ENCODE results near the gene PTPRM. TPM values are rescaled to one million over a fixed set of nuclear protein-coding genes. Genes with fewer than 3 reads are reported as not detected.

PTPRM gene
- total and polyA plus RNA-seq, 3 donors from 2014 or later: 76.4 to 101 (median 94.6) TPM

DNA sequence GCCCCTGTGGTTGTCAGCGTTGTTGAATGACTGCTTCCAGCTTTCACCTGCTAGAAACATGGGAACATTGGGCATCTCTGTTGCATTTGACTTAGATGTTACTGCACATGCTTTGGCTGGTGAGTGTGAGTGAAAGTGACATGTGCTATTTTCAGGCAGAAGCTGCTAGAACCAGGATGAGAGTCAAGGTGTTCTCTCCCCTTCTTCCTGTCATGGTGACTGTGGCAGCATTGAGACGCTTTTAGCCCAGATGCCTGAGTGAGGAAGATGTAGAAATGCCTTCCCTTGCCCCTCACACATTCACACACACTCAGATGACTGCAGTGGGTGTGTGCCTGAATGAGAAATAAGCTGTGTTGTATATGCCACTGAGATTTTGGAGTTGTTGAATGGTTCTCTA lies 220.2 kb downstream of the PTPRM start:
- no peaks in the 10 kb centered on the region for H3K36me3 ChIP-seq (ENCODE audit: low read depth, missing control alignments)
- WGBS, 2 donors: 69 to 86% methylated on average over 2 of the region's 2 CpGs
- no peaks in the 10 kb centered on the region for H3K27me3 ChIP-seq
- TF ChIP-seq, protein P1, sequence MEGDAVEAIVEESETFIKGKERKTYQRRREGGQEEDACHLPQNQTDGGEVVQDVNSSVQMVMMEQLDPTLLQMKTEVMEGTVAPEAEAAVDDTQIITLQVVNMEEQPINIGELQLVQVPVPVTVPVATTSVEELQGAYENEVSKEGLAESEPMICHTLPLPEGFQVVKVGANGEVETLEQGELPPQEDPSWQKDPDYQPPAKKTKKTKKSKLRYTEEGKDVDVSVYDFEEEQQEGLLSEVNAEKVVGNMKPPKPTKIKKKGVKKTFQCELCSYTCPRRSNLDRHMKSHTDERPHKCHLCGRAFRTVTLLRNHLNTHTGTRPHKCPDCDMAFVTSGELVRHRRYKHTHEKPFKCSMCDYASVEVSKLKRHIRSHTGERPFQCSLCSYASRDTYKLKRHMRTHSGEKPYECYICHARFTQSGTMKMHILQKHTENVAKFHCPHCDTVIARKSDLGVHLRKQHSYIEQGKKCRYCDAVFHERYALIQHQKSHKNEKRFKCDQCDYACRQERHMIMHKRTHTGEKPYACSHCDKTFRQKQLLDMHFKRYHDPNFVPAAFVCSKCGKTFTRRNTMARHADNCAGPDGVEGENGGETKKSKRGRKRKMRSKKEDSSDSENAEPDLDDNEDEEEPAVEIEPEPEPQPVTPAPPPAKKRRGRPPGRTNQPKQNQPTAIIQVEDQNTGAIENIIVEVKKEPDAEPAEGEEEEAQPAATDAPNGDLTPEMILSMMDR (IDR thresholded peaks at IDR 0.05): no peak
- no peak for TF ChIP-seq POLR2A (IDR thresholded peaks at IDR 0.05)
- DNase-seq: no peak
- H3K9me3 ChIP-seq: no peaks in the 10 kb centered on the region
- no peak overlapping the region for H3K4me3 ChIP-seq
- H3K27ac ChIP-seq: no peak overlapping the region
- intact Hi-C loops (cut with DNase I; ENCODE audit: low total_unique reads): no loop called here
- H3K4me1 ChIP-seq: no peaks in the 10 kb centered on the region

DNA sequence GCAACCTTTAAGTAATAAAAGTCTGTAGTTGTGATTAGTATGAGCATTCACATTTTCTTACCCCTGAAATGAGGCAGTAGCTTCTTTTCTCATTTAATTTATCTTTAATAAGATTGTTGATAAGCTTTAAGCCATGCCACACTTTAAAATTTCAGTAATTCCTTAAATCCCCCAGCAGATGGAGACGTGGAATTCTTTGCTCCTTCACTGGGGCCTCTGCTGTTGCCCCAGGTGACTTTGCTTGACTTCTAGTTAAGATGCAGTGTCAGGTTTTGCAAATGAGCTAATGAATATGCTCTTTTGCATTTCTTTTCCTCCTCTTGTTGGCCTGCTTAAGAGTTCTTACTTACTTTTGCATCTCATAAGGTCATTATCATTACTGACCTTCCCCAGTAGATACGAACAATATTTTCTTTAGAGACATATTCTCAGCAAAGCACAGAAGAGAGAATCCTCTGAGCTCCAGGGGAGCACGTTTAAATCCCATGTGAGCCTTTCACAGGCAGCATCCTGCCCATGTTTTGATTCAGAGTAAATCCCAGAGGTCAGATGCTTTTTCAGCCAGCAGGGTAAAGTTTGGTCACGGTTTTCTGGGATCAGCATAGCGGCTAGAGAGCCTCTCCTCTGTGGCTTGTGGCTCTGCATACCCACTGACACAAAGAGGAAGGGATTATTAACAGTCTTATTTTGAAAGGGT lies 222.9 kb downstream of the PTPRM start:
- H3K36me3 ChIP-seq (ENCODE audit: low read depth, missing control alignments): no peaks in the 10 kb centered on the region
- H3K4me1 ChIP-seq: no peaks in the 10 kb centered on the region
- intact Hi-C loops (cut with DNase I; ENCODE audit: low total_unique reads): no loop called here
- H3K27me3 ChIP-seq: no peaks in the 10 kb centered on the region
- no peaks in the 10 kb centered on the region for H3K9me3 ChIP-seq
- no peak for TF ChIP-seq POLR2A (IDR thresholded peaks at IDR 0.05)
- TF ChIP-seq, protein P1 (IDR thresholded peaks at IDR 0.05): peak; percentile 18 to 46 (median 25)
- 64 to 77% methylated on average over 5 of the region's 5 CpGs for WGBS, 2 donors
- H3K4me3 ChIP-seq: no peak overlapping the region
- H3K27ac ChIP-seq: no peak overlapping the region
- no peak for DNase-seq

DNA sequence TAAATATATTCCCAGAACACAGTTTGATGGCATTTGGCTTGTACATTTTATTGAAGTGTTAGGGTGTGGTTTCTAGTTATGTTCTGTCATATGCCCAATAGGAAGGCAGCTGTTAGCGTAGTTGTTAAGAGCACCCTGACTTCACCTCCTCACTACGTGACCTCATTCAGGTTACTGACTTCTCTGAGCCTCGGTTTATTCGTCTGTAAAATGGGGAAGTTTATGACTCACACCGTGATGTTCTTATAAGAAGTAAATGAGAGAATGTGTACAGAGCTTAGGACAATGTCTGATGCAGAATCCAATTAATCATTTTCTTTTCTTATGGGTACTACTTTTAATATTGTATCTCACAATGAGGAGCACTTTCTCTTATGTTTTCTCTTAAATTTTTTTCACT lies 226.0 kb downstream of the PTPRM start:
- intact Hi-C loops (cut with DNase I; ENCODE audit: low total_unique reads): no loop called here
- no peak for DNase-seq
- Histone ChIP-seq H3K9me3 (no peaks in the 10 kb centered on the region), H3K4me1 (no peaks in the 10 kb centered on the region), H3K36me3 (ENCODE audit: low read depth, missing control alignments) (no peaks in the 10 kb centered on the region), H3K27ac (no peak overlapping the region), H3K4me3 (no peak overlapping the region), H3K27me3 (no peaks in the 10 kb centered on the region)
- 95 to 97% methylated on average over 5 of the region's 5 CpGs for WGBS, 2 donors
- TF ChIP-seq, protein P1 (IDR thresholded peaks at IDR 0.05): no peak
- no peak for TF ChIP-seq POLR2A (IDR thresholded peaks at IDR 0.05)

DNA sequence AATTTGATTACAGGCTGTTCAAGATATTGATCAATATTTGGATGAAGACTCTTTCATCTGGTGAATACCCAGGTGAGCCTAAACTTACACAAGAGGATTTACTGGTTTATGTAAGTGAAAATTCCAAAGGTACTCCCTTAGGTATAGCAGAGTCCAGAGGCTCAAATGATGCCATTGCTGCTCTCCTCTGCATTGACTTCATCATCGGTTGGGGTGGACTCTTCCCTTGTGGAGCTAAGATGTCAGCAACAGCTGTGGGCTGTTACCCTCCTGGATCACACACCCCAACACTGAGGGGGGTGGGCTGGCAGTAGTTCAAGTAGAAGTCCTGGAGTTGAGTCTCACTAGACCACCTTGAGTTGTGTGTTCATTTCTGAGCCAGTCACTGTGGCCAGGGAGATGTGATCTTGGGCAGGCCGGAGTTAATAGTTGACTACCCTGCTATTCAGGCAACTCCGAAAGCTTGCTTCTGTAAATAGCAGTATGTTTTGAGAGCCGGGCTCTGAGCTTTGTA lies 236.9 kb downstream of the PTPRM start:
- intact Hi-C loops (cut with DNase I; ENCODE audit: low total_unique reads): no loop called here
- no peak overlapping the region for H3K27ac ChIP-seq
- H3K9me3 ChIP-seq: no peaks in the 10 kb centered on the region
- no peaks in the 10 kb centered on the region for H3K27me3 ChIP-seq
- H3K4me3 ChIP-seq: no peak overlapping the region
- TF ChIP-seq, protein P1 (IDR thresholded peaks at IDR 0.05): no peak
- no peak for TF ChIP-seq POLR2A (IDR thresholded peaks at IDR 0.05)
- H3K4me1 ChIP-seq: no peaks in the 10 kb centered on the region
- no peaks in the 10 kb centered on the region for H3K36me3 ChIP-seq (ENCODE audit: low read depth, missing control alignments)
- DNase-seq: no peak
- 78 to 87% methylated on average over 4 of the region's 4 CpGs for WGBS, 2 donors

DNA sequence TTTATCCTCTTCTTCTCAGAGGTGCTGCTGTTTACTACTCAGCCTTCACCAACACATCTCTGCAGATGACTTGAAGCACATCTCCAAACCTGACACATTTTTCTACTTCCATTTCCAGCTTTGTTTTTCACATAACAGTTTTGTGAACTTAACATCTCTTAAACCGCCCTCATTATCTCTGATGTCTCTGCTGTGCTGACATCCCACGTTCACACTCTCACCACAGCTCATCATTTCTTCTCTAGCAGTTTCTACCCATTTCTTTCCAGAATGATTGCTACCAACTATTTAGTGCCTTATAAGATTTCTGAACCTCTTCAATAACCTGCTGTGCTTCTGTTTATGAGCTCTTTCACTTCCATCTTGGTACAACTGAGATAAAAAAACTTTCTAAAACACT lies 238.0 kb downstream of the PTPRM start:
- H3K4me3 ChIP-seq: no peak overlapping the region
- H3K9me3 ChIP-seq: no peaks in the 10 kb centered on the region
- no peaks in the 10 kb centered on the region for H3K27me3 ChIP-seq
- intact Hi-C loops (cut with DNase I; ENCODE audit: low total_unique reads): no loop called here
- no peak for TF ChIP-seq POLR2A (IDR thresholded peaks at IDR 0.05)
- TF ChIP-seq, protein P1 (IDR thresholded peaks at IDR 0.05): no peak
- no peak for DNase-seq
- H3K36me3 ChIP-seq (ENCODE audit: low read depth, missing control alignments): no peaks in the 10 kb centered on the region
- WGBS, 2 donors: 80 to 84% methylated on average over 2 of the region's 2 CpGs
- H3K4me1 ChIP-seq: no peaks in the 10 kb centered on the region
- H3K27ac ChIP-seq: no peak overlapping the region
